Natural killer cell (primary cell): ENCODE measurements around the gene NDST1. TPM values are rescaled to one million over a fixed set of nuclear protein-coding genes. Genes with fewer than 3 reads are reported as not detected.
"Not testable (repeated sequence)": the region's sequence is repeated elsewhere in the genome, so short reads cannot be mapped to it uniquely, and the experiment has no call there.

ENCODE experiments used
- ATAC-seq, 3 donors: fragments of 150-1000 bp in 2 of 3; fragments of 200-7000 bp in 1 of 3; cut with Tn5 transposase; 1 replicate in 1 of 3; 2 replicates in 2 of 3; pipeline ENCODE4 v1.10.0; 2021; ENCODE audit warnings: mild to moderate bottlenecking in 2 of 3, moderate library complexity in 2 of 3
- DNase-seq, 2 donors: peaks; one replicate each; pipeline versions ENCODE4 v3.0.0 to v3.0.0-alpha.2; 2013 to 2021; ENCODE audit warnings: mixed read lengths in 1 of 2
- H3K27ac ChIP-seq: one replicate; pipeline ENCODE4 v1.5.1; 2013; ENCODE audit warnings: mild to moderate bottlenecking, low read length
- H3K27me3 ChIP-seq: one replicate; pipeline ENCODE4 v1.6.1; 2013; ENCODE audit warnings: low read length; ENCODE audit not compliant: control insufficient read depth, insufficient read depth
- H3K36me3 ChIP-seq: one replicate; pipeline ENCODE4 v1.6.1; 2013; ENCODE audit warnings: low read length; ENCODE audit not compliant: control insufficient read depth, insufficient read depth
- H3K4me1 ChIP-seq: one replicate; pipeline ENCODE4 v1.6.1; 2013; ENCODE audit warnings: low read length; ENCODE audit not compliant: control insufficient read depth, insufficient read depth
- H3K4me3 ChIP-seq: one replicate; pipeline ENCODE4 v1.5.1; 2013; ENCODE audit warnings: low read length
- H3K9me3 ChIP-seq: one replicate; pipeline ENCODE4 v1.6.1; 2013; ENCODE audit warnings: low read length; ENCODE audit not compliant: control insufficient read depth, insufficient read depth
- H3K27ac Mint-ChIP-seq, 2 donors: one replicate each; pipeline ENCODE4 v1.8.0; 2022; ENCODE audit warnings: mild to moderate bottlenecking in 2 of 2, mixed read lengths in 2 of 2, moderate library complexity in 1 of 2
- H3K27me3 Mint-ChIP-seq, 2 donors: one replicate each; pipeline ENCODE4 v1.8.0; 2022; ENCODE audit warnings: low read depth in 2 of 2, mixed read lengths in 2 of 2
- H3K36me3 Mint-ChIP-seq: one replicate; pipeline ENCODE4 v1.8.0; 2022; ENCODE audit warnings: mixed read lengths
- H3K4me1 Mint-ChIP-seq, 2 donors: one replicate each; pipeline ENCODE4 v1.8.0; 2022; ENCODE audit warnings: mixed read lengths in 2 of 2
- H3K4me3 Mint-ChIP-seq: one replicate; pipeline ENCODE4 v1.8.0; 2022; ENCODE audit warnings: mild to moderate bottlenecking, moderate library complexity, mixed read lengths
- H3K9me3 Mint-ChIP-seq, 2 donors: one replicate each; pipeline ENCODE4 v1.8.0; 2022; ENCODE audit warnings: mixed read lengths in 2 of 2
- CTCF ChIP-seq: fragments of 200-600 bp; IDR thresholded peaks from one replicate; pipeline ENCODE4 v1.8.0; 2022; ENCODE audit warnings: antibody characterized with exemption
- WGBS: methylation state at CpG from one replicate; pipeline ENCODE4 v1.1.7; 2013; ENCODE audit warnings: missing lambda C conversion rate; ENCODE audit not compliant: insufficient coverage; 5-methylcytosine and 5-hydroxymethylcytosine counted together
- intact Hi-C: fragments of 100-400 bp; cut with micrococcal nuclease; formaldehyde crosslinking; loops from one replicate; pipeline ENCODE4 v1.14.2; 2022
- total RNA-seq, 4 donors: library from RNA; stranded (reverse); fragments of 120-200 nt in 1 of 4; gene quantifications; one replicate each; pipeline versions ENCODE4 v1.2.3 to v1.2.4, GENCODE V29; 2013 to 2022

NDST1 gene
- total RNA-seq, 3 donors from 2014 or later (not counting 1 experiment from before 2014, with no cell fraction given): 2.8 to 12.3 (median 4.3) TPM

GRCh38 chr5:150516011-150516410 is 8.1 kb downstream of the NDST1 start:
- H3K4me3 ChIP-seq: no peak overlapping the region
- no peak overlapping the region for H3K27ac ChIP-seq
- intact Hi-C loops: no loop called here

DNA sequence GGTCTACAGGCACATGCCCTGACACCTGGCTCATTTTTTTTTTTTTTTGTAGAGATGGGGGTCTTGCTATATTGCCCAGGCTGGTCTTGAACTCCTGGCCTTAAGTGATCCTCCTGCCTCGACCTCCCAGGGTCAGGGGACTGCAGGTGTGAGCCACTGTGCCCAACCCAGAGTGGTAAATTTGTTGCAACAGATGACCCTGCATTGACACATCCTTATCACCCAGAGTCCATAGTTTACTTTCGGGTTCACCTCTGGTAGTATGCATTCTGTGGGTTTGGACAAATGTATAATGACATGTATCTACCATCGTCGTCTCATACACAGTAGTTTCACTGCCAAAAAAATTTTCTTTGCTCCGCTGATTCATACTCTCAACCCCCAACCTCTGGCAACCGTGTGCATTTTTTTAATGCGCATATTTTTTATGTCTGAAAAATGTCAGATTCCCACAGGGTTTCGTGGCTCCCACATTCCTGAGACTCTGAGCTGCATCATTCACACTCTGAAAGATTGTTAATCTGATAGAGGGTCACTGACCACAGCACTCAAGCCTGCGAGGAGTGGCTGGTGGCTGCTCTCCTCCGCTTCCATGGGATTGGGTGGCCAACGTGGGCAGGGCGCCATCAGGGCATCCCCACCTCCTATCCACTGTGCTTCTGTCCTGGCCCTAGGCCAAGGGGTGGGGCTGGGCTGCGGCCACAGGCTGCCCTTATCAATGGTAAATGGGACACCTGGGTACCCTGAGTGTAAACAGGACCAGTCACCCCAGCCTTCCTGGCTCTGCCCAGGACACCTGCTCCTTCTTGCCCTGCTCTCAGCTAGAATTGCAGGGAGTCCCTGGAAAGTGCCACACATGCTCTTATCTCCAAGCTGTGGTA is 9.6 kb downstream of the NDST1 start:
- H3K27me3 Mint-ChIP-seq: peaks cover 0 to 3% of the 10 kb centered on the region in 2 donors
- Histone ChIP-seq H3K9me3 (no peaks in the 10 kb centered on the region), H3K4me3 (no peak overlapping the region), H3K27me3 (no peaks in the 10 kb centered on the region), H3K27ac (no peak overlapping the region), H3K4me1 (no peaks in the 10 kb centered on the region), H3K36me3 (no peaks in the 10 kb centered on the region)
- no peak overlapping the region for H3K4me3 Mint-ChIP-seq
- H3K4me1 Mint-ChIP-seq: no peaks in the 10 kb centered on the region
- no peak overlapping the region for H3K27ac Mint-ChIP-seq
- H3K9me3 Mint-ChIP-seq: no peaks in the 10 kb centered on the region
- WGBS: 75% methylated on average over 12 of the region's 13 CpGs
- DNase-seq (no peak), ATAC-seq (no peak)
- TF ChIP-seq CTCF: no peak
- intact Hi-C loops: no loop called here
- no peaks in the 10 kb centered on the region for H3K36me3 Mint-ChIP-seq

More at GRCh38 chr5:150516011-150516410, 8.1 kb downstream of the NDST1 start:
- Mint-ChIP-seq H3K27me3 (peaks cover 0 to 3% of the 10 kb centered on the region in 2 donors), H3K4me3 (no peak overlapping the region), H3K4me1 (no peaks in the 10 kb centered on the region), H3K36me3 (no peaks in the 10 kb centered on the region), H3K9me3 (no peaks in the 10 kb centered on the region), H3K27ac (no peak overlapping the region)
- Histone ChIP-seq H3K36me3 (no peaks in the 10 kb centered on the region), H3K4me1 (no peaks in the 10 kb centered on the region), H3K27me3 (no peaks in the 10 kb centered on the region), H3K9me3 (no peaks in the 10 kb centered on the region)
- 89% methylated on average over 4 of the region's 5 CpGs for WGBS
- DNase-seq (no peak), ATAC-seq (no peak)
- no peak for TF ChIP-seq CTCF

DNA sequence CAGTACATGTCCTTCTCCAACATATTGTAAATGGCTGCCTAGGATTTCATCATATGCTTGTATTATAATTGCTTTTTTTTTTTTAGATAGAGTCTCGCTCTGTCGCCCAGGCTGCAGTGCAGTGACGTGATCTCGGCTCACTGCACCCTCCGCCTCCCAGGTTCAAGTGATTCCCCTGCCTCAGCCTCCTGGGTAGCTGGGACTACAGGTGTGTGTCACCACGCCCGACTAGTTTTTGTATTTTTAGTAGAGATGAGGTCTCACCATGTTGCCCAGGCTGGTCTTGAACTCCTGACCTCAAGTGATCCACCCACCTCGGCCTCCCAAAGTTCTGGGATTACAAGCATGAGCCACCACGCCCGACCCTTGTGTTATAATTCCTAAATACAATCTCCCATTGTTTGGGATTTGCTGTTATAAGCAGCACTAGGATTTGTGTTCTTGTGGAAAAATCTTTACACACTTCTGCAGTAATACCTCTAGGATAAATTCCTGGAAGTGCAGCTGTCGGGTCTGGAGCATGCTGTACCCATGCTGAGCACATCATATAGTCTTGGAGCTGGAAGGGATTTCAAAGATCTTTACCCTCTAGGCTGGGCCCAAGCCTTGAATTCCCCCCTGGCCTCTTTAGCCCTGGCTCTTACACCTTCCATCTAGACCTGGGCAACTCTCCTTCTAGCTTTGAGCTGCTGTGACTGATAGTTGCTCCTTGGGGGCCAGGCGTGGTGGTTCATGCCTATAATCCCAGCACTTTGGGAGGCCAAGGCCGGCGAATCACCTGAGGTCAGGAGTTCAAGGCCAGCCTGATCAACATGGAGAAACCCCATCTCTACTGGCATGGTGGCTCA is 11.0 kb downstream of the NDST1 start:
- H3K4me3 Mint-ChIP-seq, H3K4me3 ChIP-seq, H3K27ac ChIP-seq, H3K27ac Mint-ChIP-seq, H3K27me3 Mint-ChIP-seq, H3K4me1 ChIP-seq, intact Hi-C loops, H3K9me3 Mint-ChIP-seq, DNase-seq, ATAC-seq, H3K36me3 Mint-ChIP-seq, H3K4me1 Mint-ChIP-seq, H3K36me3 ChIP-seq, H3K9me3 ChIP-seq, H3K27me3 ChIP-seq: not testable (repeated sequence)
- WGBS: 88% methylated on average over 12 of the region's 14 CpGs

GRCh38 chr5:150519560-150519945 is 11.6 kb downstream of the NDST1 start:
- Histone ChIP-seq H3K4me3 (no peak overlapping the region), H3K9me3 (no peaks in the 10 kb centered on the region), H3K4me1 (no peaks in the 10 kb centered on the region), H3K27me3 (no peaks in the 10 kb centered on the region), H3K36me3 (no peaks in the 10 kb centered on the region), H3K27ac (no peak overlapping the region)
- no peak overlapping the region for H3K27ac Mint-ChIP-seq
- H3K9me3 Mint-ChIP-seq: no peaks in the 10 kb centered on the region
- 95% methylated on average over 10 of the region's 10 CpGs for WGBS
- H3K4me3 Mint-ChIP-seq: no peak overlapping the region
- intact Hi-C loops: no loop called here
- H3K36me3 Mint-ChIP-seq: no peaks in the 10 kb centered on the region
- no peak for ATAC-seq
- H3K27me3 Mint-ChIP-seq: peaks cover 0 to 3% of the 10 kb centered on the region in 2 donors
- TF ChIP-seq CTCF: no peak
- no peaks in the 10 kb centered on the region for H3K4me1 Mint-ChIP-seq
- DNase-seq: no peak
